ENCODE measurements around the gene HS3ST6. TPM values are rescaled to one million over a fixed set of nuclear protein-coding genes. Genes with fewer than 3 reads are reported as not detected.

The HS3ST6 gene
- total and polyA plus RNA-seq, 2 of the 13 experiments (the other 11 are each of a cell fraction or from before 2014, with no cell fraction given), result not detected

DNA sequence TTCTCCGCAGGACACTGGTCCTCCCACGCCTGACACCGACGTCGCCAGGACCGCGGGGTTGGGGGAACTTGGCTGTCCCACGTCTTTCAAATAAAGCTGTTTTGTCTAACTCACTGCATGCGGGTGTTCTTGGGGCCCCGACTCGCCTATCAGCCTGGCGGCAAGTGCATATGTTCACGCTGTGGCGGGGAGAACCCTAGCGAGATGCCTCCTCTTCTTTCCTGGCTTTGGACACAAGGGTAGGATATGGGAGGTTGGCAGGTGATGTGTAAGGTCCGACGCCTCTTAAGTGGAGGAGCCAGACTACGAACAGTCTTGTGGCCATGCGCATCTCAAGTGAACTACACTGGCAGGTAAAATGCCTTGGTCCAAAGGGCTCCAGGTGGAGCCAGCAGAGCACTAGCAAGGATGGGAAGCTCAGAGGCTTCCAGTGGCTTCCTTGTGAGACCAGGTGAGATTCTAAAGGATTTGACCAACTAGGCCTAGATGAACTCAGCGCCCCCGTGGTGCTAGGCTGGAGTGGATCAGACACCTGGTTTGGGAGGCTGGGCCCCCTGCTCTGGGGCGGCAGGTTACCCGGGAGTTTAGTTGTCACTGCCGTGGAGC is 47.3 kb upstream of the HS3ST6 start (continued):
- TF ChIP-seq, protein P1, sequence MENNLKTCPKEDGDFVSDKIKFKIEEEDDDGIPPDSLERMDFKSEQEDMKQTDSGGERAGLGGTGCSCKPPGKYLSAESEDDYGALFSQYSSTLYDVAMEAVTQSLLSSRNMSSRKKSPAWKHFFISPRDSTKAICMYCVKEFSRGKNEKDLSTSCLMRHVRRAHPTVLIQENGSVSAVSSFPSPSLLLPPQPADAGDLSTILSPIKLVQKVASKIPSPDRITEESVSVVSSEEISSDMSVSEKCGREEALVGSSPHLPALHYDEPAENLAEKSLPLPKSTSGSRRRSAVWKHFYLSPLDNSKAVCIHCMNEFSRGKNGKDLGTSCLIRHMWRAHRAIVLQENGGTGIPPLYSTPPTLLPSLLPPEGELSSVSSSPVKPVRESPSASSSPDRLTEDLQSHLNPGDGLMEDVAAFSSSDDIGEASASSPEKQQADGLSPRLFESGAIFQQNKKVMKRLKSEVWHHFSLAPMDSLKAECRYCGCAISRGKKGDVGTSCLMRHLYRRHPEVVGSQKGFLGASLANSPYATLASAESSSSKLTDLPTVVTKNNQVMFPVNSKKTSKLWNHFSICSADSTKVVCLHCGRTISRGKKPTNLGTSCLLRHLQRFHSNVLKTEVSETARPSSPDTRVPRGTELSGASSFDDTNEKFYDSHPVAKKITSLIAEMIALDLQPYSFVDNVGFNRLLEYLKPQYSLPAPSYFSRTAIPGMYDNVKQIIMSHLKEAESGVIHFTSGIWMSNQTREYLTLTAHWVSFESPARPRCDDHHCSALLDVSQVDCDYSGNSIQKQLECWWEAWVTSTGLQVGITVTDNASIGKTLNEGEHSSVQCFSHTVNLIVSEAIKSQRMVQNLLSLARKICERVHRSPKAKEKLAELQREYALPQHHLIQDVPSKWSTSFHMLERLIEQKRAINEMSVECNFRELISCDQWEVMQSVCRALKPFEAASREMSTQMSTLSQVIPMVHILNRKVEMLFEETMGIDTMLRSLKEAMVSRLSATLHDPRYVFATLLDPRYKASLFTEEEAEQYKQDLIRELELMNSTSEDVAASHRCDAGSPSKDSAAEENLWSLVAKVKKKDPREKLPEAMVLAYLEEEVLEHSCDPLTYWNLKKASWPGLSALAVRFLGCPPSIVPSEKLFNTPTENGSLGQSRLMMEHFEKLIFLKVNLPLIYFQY (CRISPR knock-in tag; IDR thresholded peaks at IDR 0.05; ENCODE audit: borderline replicate concordance), result no peak
- no peak for TF ChIP-seq ZNF44 (CRISPR knock-in tag; IDR thresholded peaks at IDR 0.05)
- 0 out of 2 replicates have a peak, but pooled peaks have one; percentile 0 for TF ChIP-seq CBFB (CRISPR knock-in tag; IDR thresholded peaks at IDR 0.05)
- TF ChIP-seq POLR2A (IDR thresholded peaks at IDR 0.05; ENCODE audit: insufficient read depth in 1 of 2, low read depth in 2 of 2, low read length in 2 of 2), result peak in 1 of 2 experiments; percentile 18; a peak in 2 of 4 replicates
- TF ChIP-seq ZNF30 (CRISPR knock-in tag; IDR thresholded peaks at IDR 0.05), result peak; percentile 21; the same call in 1 of the 2 replicates
- TF ChIP-seq NKX3-1 (CRISPR knock-in tag; IDR thresholded peaks at IDR 0.05), result no peak
- TF ChIP-seq, protein P2, sequence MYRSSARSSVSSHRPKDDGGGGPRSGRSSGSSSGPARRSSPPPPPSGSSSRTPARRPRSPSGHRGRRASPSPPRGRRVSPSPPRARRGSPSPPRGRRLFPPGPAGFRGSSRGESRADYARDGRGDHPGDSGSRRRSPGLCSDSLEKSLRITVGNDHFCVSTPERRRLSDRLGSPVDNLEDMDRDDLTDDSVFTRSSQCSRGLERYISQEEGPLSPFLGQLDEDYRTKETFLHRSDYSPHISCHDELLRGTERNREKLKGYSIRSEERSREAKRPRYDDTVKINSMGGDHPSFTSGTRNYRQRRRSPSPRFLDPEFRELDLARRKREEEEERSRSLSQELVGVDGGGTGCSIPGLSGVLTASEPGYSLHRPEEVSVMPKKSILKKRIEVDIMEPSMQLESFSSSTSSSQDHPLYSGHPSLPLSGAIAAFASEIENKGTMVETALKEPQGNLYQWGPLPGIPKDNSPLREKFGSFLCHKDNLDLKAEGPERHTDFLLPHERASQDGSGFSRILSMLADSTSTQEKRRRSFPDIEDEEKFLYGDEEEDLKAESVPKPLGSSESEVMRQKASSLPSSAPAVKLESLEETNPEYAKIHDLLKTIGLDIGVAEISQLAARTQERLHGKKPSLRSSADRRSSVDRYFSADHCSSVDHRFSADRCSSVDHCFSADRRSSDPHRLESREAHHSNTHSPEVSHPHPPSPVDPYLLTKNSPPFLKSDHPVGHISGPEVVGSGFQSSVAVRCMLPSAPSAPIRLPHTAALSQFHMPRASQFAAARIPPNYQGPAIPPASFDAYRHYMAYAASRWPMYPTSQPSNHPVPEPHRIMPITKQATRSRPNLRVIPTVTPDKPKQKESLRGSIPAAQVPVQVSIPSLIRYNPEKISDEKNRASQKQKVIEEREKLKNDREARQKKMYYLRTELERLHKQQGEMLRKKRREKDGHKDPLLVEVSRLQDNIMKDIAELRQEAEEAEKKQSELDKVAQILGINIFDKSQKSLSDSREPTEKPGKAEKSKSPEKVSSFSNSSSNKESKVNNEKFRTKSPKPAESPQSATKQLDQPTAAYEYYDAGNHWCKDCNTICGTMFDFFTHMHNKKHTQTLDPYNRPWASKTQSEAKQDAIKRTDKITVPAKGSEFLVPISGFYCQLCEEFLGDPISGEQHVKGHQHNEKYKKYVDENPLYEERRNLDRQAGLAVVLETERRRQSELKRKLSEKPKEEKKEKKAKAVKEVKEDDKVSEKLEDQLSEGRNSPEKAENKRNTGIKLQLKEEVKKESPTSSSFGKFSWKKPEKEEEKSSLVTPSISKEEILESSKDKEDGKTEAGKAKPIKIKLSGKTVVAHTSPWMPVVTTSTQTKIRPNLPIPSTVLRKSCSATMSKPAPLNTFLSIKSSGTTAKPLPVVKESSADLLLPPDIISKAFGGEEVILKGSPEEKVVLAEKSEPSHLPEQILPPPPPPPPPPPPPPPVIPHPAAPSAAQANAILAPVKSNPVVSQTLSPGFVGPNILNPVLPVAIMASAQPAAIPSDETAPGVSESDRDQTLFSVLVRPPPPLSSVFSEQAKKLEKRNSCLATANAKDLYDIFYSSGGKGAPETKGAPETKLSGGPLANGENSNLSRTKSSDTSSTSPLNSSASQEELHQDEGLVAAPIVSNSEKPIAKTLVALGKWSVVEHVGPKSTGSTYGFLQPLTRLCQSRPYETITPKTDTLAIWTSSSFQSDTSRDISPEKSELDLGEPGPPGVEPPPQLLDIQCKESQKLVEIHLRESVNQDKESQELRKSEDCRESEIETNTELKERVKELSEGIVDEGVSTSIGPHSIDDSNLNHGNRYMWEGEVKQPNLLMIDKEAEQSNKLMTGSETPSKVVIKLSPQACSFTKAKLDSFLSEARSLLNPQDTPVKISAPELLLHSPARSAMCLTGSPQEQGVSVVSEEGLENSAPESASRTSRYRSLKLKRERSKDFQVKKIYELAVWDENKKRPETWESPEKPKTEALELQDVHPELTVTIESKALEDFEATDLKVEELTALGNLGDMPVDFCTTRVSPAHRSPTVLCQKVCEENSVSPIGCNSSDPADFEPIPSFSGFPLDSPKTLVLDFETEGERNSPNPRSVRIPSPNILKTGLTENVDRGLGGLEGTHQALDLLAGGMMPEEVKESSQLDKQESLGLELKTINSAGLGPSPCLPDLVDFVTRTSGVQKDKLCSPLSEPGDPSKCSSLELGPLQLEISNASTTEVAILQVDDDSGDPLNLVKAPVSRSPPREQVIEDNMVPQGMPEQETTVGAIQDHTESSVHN (CRISPR knock-in tag; IDR thresholded peaks at IDR 0.05), result 0 out of 2 replicates have a peak, but pooled peaks have one; percentile 54
- TF ChIP-seq, protein P3, sequence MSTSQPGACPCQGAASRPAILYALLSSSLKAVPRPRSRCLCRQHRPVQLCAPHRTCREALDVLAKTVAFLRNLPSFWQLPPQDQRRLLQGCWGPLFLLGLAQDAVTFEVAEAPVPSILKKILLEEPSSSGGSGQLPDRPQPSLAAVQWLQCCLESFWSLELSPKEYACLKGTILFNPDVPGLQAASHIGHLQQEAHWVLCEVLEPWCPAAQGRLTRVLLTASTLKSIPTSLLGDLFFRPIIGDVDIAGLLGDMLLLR (CRISPR knock-in tag; IDR thresholded peaks at IDR 0.05), result peak; percentile 67; the same call in 1 of the 2 replicates
- TF ChIP-seq, protein P4, sequence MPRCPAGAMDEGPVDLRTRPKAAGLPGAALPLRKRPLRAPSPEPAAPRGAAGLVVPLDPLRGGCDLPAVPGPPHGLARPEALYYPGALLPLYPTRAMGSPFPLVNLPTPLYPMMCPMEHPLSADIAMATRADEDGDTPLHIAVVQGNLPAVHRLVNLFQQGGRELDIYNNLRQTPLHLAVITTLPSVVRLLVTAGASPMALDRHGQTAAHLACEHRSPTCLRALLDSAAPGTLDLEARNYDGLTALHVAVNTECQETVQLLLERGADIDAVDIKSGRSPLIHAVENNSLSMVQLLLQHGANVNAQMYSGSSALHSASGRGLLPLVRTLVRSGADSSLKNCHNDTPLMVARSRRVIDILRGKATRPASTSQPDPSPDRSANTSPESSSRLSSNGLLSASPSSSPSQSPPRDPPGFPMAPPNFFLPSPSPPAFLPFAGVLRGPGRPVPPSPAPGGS (CRISPR knock-in tag; IDR thresholded peaks at IDR 0.05), result 0 out of 2 replicates have a peak, but pooled peaks have one; percentile 20
